AG04450 (cell line): ENCODE measurements around the gene C10orf71. TPM values are rescaled to one million over a fixed set of nuclear protein-coding genes. Genes with fewer than 3 reads are reported as not detected.

Experiments used
- CTCF ChIA-PET: fragments of 300-600, 350-600 bp; formaldehyde crosslinking; extraction: SDS; loops from one replicate; lab custom pipeline; 2022; ENCODE audit warnings: antibody characterized with exemption, inconsistent platforms; lab: Charles Lee
- POLR2A ChIA-PET: fragments of 350-600 bp; formaldehyde crosslinking; extraction: SDS; loops from one replicate; lab custom pipeline; 2021; ENCODE audit warnings: antibody characterized with exemption, inconsistent platforms; lab: Yijun Ruan, JAX
- DNase-seq: peaks from one replicate; pipeline ENCODE4 v3.0.0-alpha.2; 2011; ENCODE audit warnings: low read depth, low spot score
- H3K27ac ChIP-seq: one replicate; pipeline ENCODE4 v1.5.1; 2012; ENCODE audit warnings: low read depth, low read length, control low read depth
- H3K27me3 ChIP-seq: one replicate; pipeline ENCODE4 v1.6.0; 2012; ENCODE audit warnings: low read length; ENCODE audit not compliant: control insufficient read depth, insufficient read depth
- H3K4me3 ChIP-seq: 2 replicates; pipeline ENCODE4 v1.5.1; 2011; ENCODE audit warnings: mild to moderate bottlenecking, low read depth, low read length, control low read depth
- H3K9me3 ChIP-seq: 2 replicates; pipeline ENCODE4 v1.5.1; 2012; ENCODE audit warnings: low read length; ENCODE audit not compliant: control insufficient read depth, insufficient read depth
- CTCF ChIP-seq: IDR thresholded peaks from 2 replicates; pipeline ENCODE4 v1.5.1; 2011; ENCODE audit warnings: low read depth, low read length, control low read depth, inconsistent platforms
- polyA plus RNA-seq: library from polyadenylated mRNA; depleted of rRNA; stranded (reverse); fragments of >200 nt; gene quantifications from 2 replicates; pipeline ENCODE4 v1.2.3, GENCODE V29; 2011

The C10orf71 gene
- polyA plus RNA-seq, 1 experiment, result not detected

- no peak for TF ChIP-seq CTCF
- POLR2A ChIA-PET, result no interaction called here
- DNase-seq, result no peak
- no peaks in the 10 kb centered on the region for H3K9me3 ChIP-seq
- no peaks in the 10 kb centered on the region for H3K27me3 ChIP-seq
- CTCF ChIA-PET, result no interaction called here
- no peak overlapping the region for H3K27ac ChIP-seq
- no peak overlapping the region for H3K4me3 ChIP-seq
Observed at GRCh38 chr10:49355221-49355620, 56.3 kb downstream of the C10orf71 start.

- DNase-seq, result no peak
- H3K9me3 ChIP-seq, result no peaks in the 10 kb centered on the region; the same call in 1 of the 2 replicates
- no peak for TF ChIP-seq CTCF
- ChIA-PET CTCF (no interaction called here), POLR2A (no interaction called here)
- H3K27ac ChIP-seq, result no peak overlapping the region
- H3K27me3 ChIP-seq, result no peaks in the 10 kb centered on the region
- no peak overlapping the region for H3K4me3 ChIP-seq
Observed at GRCh38 chr10:49356181-49356580, 57.2 kb downstream of the C10orf71 start.

GRCh38 chr10:49356944-49357343 lies 58.0 kb downstream of the C10orf71 start:
- CTCF ChIA-PET, result no interaction called here
- no peaks in the 10 kb centered on the region; the same call in 1 of the 2 replicates for H3K9me3 ChIP-seq
- POLR2A ChIA-PET, result no interaction called here

GRCh38 chr10:49357910-49358309 lies 58.9 kb downstream of the C10orf71 start:
- H3K9me3 ChIP-seq, result no peaks in the 10 kb centered on the region; the same call in 1 of the 2 replicates
- ChIA-PET CTCF (no interaction called here), POLR2A (no interaction called here)
- TF ChIP-seq CTCF, result no peak
- DNase-seq, result no peak
- peaks cover 4% of the 10 kb centered on the region for H3K27me3 ChIP-seq
- H3K27ac ChIP-seq, result no peak overlapping the region
- no peak overlapping the region for H3K4me3 ChIP-seq

More at GRCh38 chr10:49356944-49357343, 58.0 kb downstream of the C10orf71 start:
- H3K27me3 ChIP-seq, result peaks cover 4% of the 10 kb centered on the region
- no peak for TF ChIP-seq CTCF
- no peak for DNase-seq
- H3K4me3 ChIP-seq, result no peak overlapping the region
- H3K27ac ChIP-seq, result no peak overlapping the region

- H3K9me3 ChIP-seq, result no peaks in the 10 kb centered on the region; the same call in 1 of the 2 replicates
- TF ChIP-seq CTCF, result no peak
- peaks cover 4% of the 10 kb centered on the region for H3K27me3 ChIP-seq
- DNase-seq, result no peak
- ChIA-PET CTCF (no interaction called here), POLR2A (no interaction called here)
- no peak overlapping the region for H3K4me3 ChIP-seq
- no peak overlapping the region for H3K27ac ChIP-seq
Observed at GRCh38 chr10:49359349-49360270, 60.6 kb downstream of the C10orf71 start.
